ENCODE results near the gene ZNF398. TPM values are rescaled to one million over a fixed set of nuclear protein-coding genes. Genes with fewer than 3 reads are reported as not detected.

Gene ZNF398
- total RNA-seq, 6 donors from 2014 or later, result 12.2 to 40.9 (median 29.0) TPM

- peak; percentile 97 to 100 (median 99) for TF ChIP-seq CTCF (IDR thresholded peaks at IDR 0.05)
- peak in 1 of 4 donors; percentile 59 for TF ChIP-seq EP300 (IDR thresholded peaks at IDR 0.05)
- TF ChIP-seq POLR2AphosphoS5 (IDR thresholded peaks at IDR 0.05), result peak; percentile 95 to 96
- TF ChIP-seq POLR2A (IDR thresholded peaks at IDR 0.05), result peak; percentile 71 to 98 (median 88)
- WGBS, 2 donors, result 0 to 1% methylated on average over 13 to 65 of the region's 72 CpGs
- peak within 1 kb of the TSS; percentile 91 to 98 (median 97) for H3K27ac ChIP-seq
- peaks cover 13 to 18% (median 14%) of the 10 kb centered on the region in 4 donors for H3K4me1 ChIP-seq
- no peaks in the 10 kb centered on the region for H3K27me3 ChIP-seq
- peak; percentile 98 to 99 for ATAC-seq (ENCODE audit: low FRiP score in 2 of 2)
- peaks cover 0 to 8% (median 4%) of the 10 kb centered on the region in 4 donors for H3K9me3 ChIP-seq
- peak; percentile 93 to 99 for DNase-seq
- H3K4me3 ChIP-seq, result peak within 1 kb of the TSS; percentile 65 to 97 (median 92)
- H3K36me3 ChIP-seq, result peaks cover 0 to 12% (median 1%) of the 10 kb centered on the region in 4 donors
Measured at GRCh38 chr7:149125863-149126661, 21.2 kb upstream of the ZNF398 start, which contains the start of gene ZNF425. Gene ZNF425 (minus strand): TSS chr7:149126324. CDS start chr7:149126213, 111 bp downstream.

DNA sequence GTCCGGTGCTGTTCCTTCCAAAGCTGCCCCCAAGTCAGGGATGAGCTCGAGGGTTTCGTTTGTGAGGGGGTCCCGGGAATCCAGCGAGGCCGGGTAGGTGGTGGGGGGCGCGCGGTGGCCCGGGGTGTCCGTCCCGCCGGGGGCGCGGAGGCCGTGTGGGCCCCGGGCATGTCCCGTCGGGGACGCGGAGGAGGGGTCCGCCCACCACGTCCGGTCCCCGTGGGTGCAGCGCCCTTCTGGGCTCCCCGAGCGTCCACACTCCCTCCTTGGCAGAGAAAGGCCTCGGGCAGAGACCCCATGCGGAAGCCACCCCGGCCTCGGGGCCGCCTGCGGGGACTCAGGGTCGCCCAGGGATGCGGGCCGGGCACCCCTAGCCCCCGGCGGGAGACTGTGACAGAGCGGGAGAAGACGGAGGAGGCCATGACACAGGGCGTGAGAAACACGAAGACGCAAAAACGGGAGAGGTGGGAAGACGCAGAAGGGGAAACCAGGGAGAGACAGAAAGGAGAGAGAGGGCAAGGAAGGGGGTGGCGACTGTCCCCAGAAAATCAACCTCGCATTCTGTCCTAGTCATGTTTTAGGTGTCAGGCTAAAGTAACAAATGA, 20.5 kb upstream of the ZNF398 start:
- Histone ChIP-seq H3K36me3 (peaks cover 0 to 19% (median 1%) of the 10 kb centered on the region in 4 donors), H3K4me1 (peaks cover 13 to 18% (median 14%) of the 10 kb centered on the region in 4 donors), H3K4me3 (peak overlapping the region; percentile 65 to 97 (median 92)), H3K27ac (peak overlapping the region; percentile 91 to 98 (median 97)), H3K9me3 (peaks cover 0 to 10% (median 4%) of the 10 kb centered on the region in 4 donors), H3K27me3 (no peaks in the 10 kb centered on the region)
- ATAC-seq (ENCODE audit: low FRiP score in 2 of 2) (peak; percentile 81 to 84), DNase-seq (peak; percentile 62 to 94)
- TF ChIP-seq CTCF (IDR thresholded peaks at IDR 0.05) (no peak), POLR2A (IDR thresholded peaks at IDR 0.05) (no peak), EP300 (IDR thresholded peaks at IDR 0.05) (no peak), POLR2AphosphoS5 (IDR thresholded peaks at IDR 0.05) (no peak)
- WGBS, 2 donors, result 0 to 1% methylated on average over 21 to 37 of the region's 48 CpGs

DNA sequence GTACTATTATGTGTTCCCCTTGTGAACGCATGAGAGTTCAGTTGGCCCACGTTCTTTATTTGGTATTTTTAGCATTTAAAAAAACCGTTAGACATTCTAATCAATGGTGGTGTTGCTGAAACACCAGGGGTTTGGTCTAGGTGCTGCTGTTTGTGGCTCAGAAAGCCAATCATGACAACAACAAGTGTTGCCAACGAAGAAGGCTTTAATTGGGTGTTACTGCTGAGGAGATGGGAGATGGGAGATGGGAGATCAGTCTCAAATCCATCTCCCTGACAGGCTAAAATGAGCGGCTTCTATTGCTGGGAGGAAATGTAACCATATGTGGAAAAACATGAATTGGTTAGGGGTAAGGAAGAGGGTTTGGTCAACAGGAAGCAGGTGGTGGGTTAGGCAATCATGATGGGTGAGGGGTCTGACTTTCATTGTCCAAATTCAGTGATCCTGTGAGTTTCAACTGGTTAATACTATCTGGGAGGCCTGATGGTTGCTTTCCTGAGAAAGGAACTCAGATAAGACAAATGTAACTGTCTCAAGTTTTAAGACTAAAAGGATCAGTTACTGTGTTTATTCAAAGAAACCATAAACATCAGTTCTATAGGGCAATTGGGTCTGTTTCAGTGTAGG, 16.6 kb upstream of the ZNF398 start:
- Histone ChIP-seq H3K36me3 (peaks cover 0 to 21% (median 4%) of the 10 kb centered on the region in 4 donors), H3K4me1 (peaks cover 4 to 6% (median 5%) of the 10 kb centered on the region in 4 donors), H3K27ac (no peak overlapping the region), H3K4me3 (no peak overlapping the region), H3K9me3 (peaks cover 0 to 10% (median 4%) of the 10 kb centered on the region in 4 donors), H3K27me3 (no peaks in the 10 kb centered on the region)
- TF ChIP-seq CTCF (IDR thresholded peaks at IDR 0.05) (no peak), POLR2A (IDR thresholded peaks at IDR 0.05) (no peak), EP300 (IDR thresholded peaks at IDR 0.05) (no peak), POLR2AphosphoS5 (IDR thresholded peaks at IDR 0.05) (no peak)
- no peak for DNase-seq
- ATAC-seq (ENCODE audit: low FRiP score in 2 of 2), result no peak
- WGBS, 2 donors, result 90 to 93% methylated on average over 5 of the region's 5 CpGs

GRCh38 chr7:149133028-149133710, 14.1 kb upstream of the ZNF398 start:
- DNase-seq, result no peak
- TF ChIP-seq EP300 (IDR thresholded peaks at IDR 0.05), result no peak
- no peak for TF ChIP-seq POLR2AphosphoS5 (IDR thresholded peaks at IDR 0.05)
- TF ChIP-seq POLR2A (IDR thresholded peaks at IDR 0.05), result no peak
- TF ChIP-seq CTCF (IDR thresholded peaks at IDR 0.05), result no peak

More at GRCh38 chr7:149133028-149133710, 14.1 kb upstream of the ZNF398 start:
- no peak overlapping the region for H3K4me3 ChIP-seq
- ATAC-seq (ENCODE audit: low FRiP score in 2 of 2), result no peak
- H3K27ac ChIP-seq, result no peak overlapping the region
- H3K27me3 ChIP-seq, result no peaks in the 10 kb centered on the region
- peaks cover 0 to 1% (median 0%) of the 10 kb centered on the region in 4 donors for H3K4me1 ChIP-seq
- WGBS, 2 donors, result 92 to 98% methylated on average over 2 of the region's 2 CpGs
- peaks cover 0 to 10% (median 4%) of the 10 kb centered on the region in 4 donors for H3K9me3 ChIP-seq
- H3K36me3 ChIP-seq, result peaks cover 0 to 21% (median 4%) of the 10 kb centered on the region in 4 donors
